BJ (cell line): ENCODE data around the gene CHCHD5. TPM values are rescaled to one million over a fixed set of nuclear protein-coding genes. Genes with fewer than 3 reads are reported as not detected.
"Not testable (repeated sequence)": the region's sequence is repeated elsewhere in the genome, so short reads cannot be mapped to it uniquely, and the experiment has no call there.

Experiments
- CTCF ChIA-PET: fragments of 350-600 bp; formaldehyde crosslinking; extraction: SDS; loops from one replicate; lab custom pipeline; 2021; ENCODE audit warnings: antibody characterized with exemption, inconsistent platforms; lab: Yijun Ruan, JAX
- POLR2A ChIA-PET: fragments of 300-600 bp; sonication (Branson Sonifier 250); formaldehyde crosslinking; extraction: SDS; loops from one replicate; lab custom pipeline; 2021; ENCODE audit warnings: antibody characterized with exemption; lab: Charles Lee
- DNase-seq: peaks from one replicate; pipeline ENCODE4 v3.0.0-alpha.2; 2011; ENCODE audit warnings: low read depth
- H3K27me3 ChIP-seq: 2 replicates; pipeline ENCODE4 v1.6.0; 2011; ENCODE audit warnings: low read length; ENCODE audit not compliant: control insufficient read depth, insufficient read depth
- H3K36me3 ChIP-seq: 2 replicates; pipeline ENCODE4 v1.5.1; 2011; ENCODE audit warnings: low read length; ENCODE audit not compliant: control insufficient read depth, insufficient read depth
- H3K4me3 ChIP-seq: 2 replicates; pipeline ENCODE4 v1.5.1; 2011; ENCODE audit warnings: low read depth, mild to moderate bottlenecking, control low read depth, low read length
- CTCF ChIP-seq: IDR thresholded peaks from 2 replicates; pipeline ENCODE4 v1.5.1; 2011; ENCODE audit warnings: low read depth, mild to moderate bottlenecking, control low read depth, inconsistent platforms, low read length, moderate library complexity; ENCODE audit not compliant: insufficient read depth
- polyA minus RNA-seq: library from RNA; depleted of rRNA, polyadenylated mRNA; stranded (reverse); fragments of >200 nt; gene quantifications from 2 replicates; pipeline ENCODE4 v1.2.3, GENCODE V29; 2011; rRNA and poly(A)+ RNA removed
- polyA plus RNA-seq: library from polyadenylated mRNA; depleted of rRNA; stranded (reverse); fragments of >200 nt; gene quantifications from 2 replicates; pipeline ENCODE4 v1.2.3, GENCODE V29; 2011; rRNA removed

The CHCHD5 gene, protein sequence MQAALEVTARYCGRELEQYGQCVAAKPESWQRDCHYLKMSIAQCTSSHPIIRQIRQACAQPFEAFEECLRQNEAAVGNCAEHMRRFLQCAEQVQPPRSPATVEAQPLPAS
- polyA plus RNA-seq (8.1 and 14.9 TPM in 2 replicates), polyA minus RNA-seq (14.2 and 15.1 TPM in 2 replicates)

- peak; percentile 79 for DNase-seq
- Histone ChIP-seq H3K4me3 (peak within 1 kb of the TSS; percentile 69), H3K27me3 (no peaks in the 10 kb centered on the region), H3K36me3 (no peaks in the 10 kb centered on the region)
- POLR2A ChIA-PET: no interaction called here
- peak; percentile 16; the same call in 1 of the 2 replicates for TF ChIP-seq CTCF
- CTCF ChIA-PET: interaction anchor here (0.6 to 3.3 kb wide), 12 partner anchors 9 to 697 kb away, joined by 3 to 19 read pairs (median 3); no protein-coding TSS in a partner anchor
Observed at GRCh38 chr2:112584134-112584890, at the start of gene CHCHD5. Gene CHCHD5 (plus strand): TSS chr2:112584609. CDS start chr2:112584648, 39 bp downstream.

DNA sequence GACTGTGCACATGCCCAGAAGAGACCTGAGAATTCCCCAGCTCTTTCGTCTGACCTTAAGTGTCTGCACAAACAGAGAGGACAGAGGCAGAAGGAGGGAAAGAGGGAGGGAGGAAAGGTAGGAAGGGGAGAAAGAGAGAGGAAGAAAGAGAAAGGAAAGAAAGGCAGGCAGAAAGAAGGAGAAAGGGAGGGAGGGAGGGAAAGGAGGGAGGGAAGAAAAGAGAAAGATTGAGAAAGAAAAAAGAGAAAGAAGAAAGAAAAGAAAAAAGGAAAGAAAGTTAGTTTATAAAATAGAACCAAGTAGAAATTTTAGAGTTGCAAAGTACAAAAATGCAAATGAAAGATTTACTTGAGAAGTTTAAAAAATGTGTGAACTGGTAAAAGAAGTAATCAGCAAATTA is 49.6 kb upstream of the CHCHD5 start:
- no peak overlapping the region for H3K4me3 ChIP-seq
- ChIA-PET POLR2A (no interaction called here), CTCF (interaction anchor here (0.7 kb wide), 1 partner anchor 409 kb away, joined by 3 read pairs; no protein-coding TSS in a partner anchor)
- H3K27me3 ChIP-seq: no peaks in the 10 kb centered on the region
- no peak for TF ChIP-seq CTCF
- H3K36me3 ChIP-seq: 0 out of 2 replicates have a peak, but pooled peaks cover 3% of the 10 kb centered on the region
- no peak for DNase-seq

DNA sequence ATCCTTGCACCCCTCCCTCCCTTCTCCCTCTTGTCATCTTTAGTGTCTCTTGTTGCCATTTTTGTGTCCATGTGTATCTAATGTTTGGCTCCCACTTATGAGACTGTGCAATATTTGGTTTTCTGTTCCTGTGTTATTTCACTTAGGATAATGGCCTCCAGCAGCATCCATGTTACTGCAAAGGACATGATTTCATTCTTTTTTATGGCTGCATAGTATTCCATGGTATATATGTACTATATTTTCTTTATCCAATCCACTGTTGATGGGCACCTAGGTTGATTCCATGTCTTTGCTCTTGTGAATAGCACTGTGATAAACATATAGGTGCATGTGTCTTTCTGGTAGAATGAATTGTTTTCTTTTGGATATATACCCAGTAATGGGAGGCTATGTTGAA is 47.7 kb upstream of the CHCHD5 start:
- H3K27me3 ChIP-seq, DNase-seq, H3K4me3 ChIP-seq, CTCF ChIA-PET, POLR2A ChIA-PET, H3K36me3 ChIP-seq: not testable (repeated sequence)

DNA sequence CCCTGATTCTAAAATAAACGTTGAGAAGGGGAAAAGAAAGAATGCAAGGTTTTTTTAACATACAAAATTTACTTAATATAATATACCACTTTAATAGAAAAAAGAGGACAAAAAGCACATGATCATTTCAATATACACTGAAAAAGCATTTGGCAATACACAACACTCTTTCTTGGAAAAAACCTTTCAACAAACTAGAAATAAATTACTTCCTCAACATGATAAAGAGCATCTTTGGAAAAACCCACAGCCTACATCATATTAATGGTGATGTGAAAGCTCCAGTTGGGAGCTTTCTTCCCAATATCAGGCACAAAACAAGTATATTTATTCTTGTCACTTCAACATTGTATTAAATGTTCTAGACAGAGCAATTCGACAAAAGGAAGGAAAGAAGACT is 45.1 kb upstream of the CHCHD5 start:
- DNase-seq: no peak
- no peaks in the 10 kb centered on the region for H3K36me3 ChIP-seq
- no peaks in the 10 kb centered on the region for H3K27me3 ChIP-seq
- TF ChIP-seq CTCF: no peak
- H3K4me3 ChIP-seq: no peak overlapping the region
- ChIA-PET CTCF (no interaction called here), POLR2A (no interaction called here)

DNA sequence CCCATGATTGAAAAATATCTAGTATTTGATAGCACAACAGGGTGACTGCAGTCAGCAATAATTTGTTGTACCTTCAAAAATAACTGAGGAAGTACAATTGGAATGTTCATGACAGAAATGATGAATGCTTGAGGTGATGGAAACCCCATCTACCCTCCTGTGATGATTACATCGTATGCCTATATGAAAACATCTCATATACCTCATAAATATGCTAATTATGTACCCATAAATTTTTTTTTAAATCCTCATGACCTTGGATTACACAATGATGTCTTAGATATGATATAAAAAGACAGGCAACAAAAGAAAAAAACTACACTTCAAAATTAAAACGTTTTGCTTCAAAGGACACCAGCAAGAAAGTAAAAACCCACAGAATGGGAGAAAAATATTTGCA is 43.5 kb upstream of the CHCHD5 start:
- no peaks in the 10 kb centered on the region for H3K36me3 ChIP-seq
- POLR2A ChIA-PET: no interaction called here
- H3K27me3 ChIP-seq: no peaks in the 10 kb centered on the region
- DNase-seq: no peak
- CTCF ChIA-PET: no interaction called here
- TF ChIP-seq CTCF: no peak
- no peak overlapping the region for H3K4me3 ChIP-seq
